ENCODE measurements around the gene SOD1.

The SOD1 gene

GRCh38 chr21:31678478-31678877, 19.0 kb downstream of the SOD1 start:
- in situ Hi-C loops (cut with MboI; ENCODE audit: low sequenced_read_pairs): no loop called here

- in situ Hi-C loops (cut with MboI; ENCODE audit: low sequenced_read_pairs): no loop called here
Observed at GRCh38 chr21:31682620-31683019, 23.1 kb downstream of the SOD1 start.

- in situ Hi-C loops (cut with MboI; ENCODE audit: low sequenced_read_pairs): no loop called here
Observed at GRCh38 chr21:31683029-31683428, 23.5 kb downstream of the SOD1 start.

- in situ Hi-C loops (cut with MboI; ENCODE audit: low sequenced_read_pairs): no loop called here
Observed at GRCh38 chr21:31684918-31685317, 25.4 kb downstream of the SOD1 start.

GRCh38 chr21:31686272-31686915, 26.9 kb downstream of the SOD1 start:
- in situ Hi-C loops (cut with MboI; ENCODE audit: low sequenced_read_pairs): no loop called here

GRCh38 chr21:31687108-31687507, 27.6 kb downstream of the SOD1 start:
- in situ Hi-C loops (cut with MboI; ENCODE audit: low sequenced_read_pairs): no loop called here

- in situ Hi-C loops (cut with MboI; ENCODE audit: low sequenced_read_pairs): no loop called here
Observed at GRCh38 chr21:31688603-31689368, 29.3 kb downstream of the SOD1 start.

GRCh38 chr21:31693222-31693621, 33.7 kb downstream of the SOD1 start:
- in situ Hi-C loops (cut with MboI; ENCODE audit: low sequenced_read_pairs): no loop called here

GRCh38 chr21:31696424-31696823, 36.9 kb downstream of the SOD1 start:
- in situ Hi-C loops (cut with MboI; ENCODE audit: low sequenced_read_pairs): no loop called here

GRCh38 chr21:31698461-31698860, 39.0 kb downstream of the SOD1 start:
- in situ Hi-C loops (cut with MboI; ENCODE audit: low sequenced_read_pairs): no loop called here

- in situ Hi-C loops (cut with MboI; ENCODE audit: low sequenced_read_pairs): no loop called here
Observed at GRCh38 chr21:31700040-31700439, 40.5 kb downstream of the SOD1 start.

- in situ Hi-C loops (cut with MboI; ENCODE audit: low sequenced_read_pairs): no loop called here
Observed at GRCh38 chr21:31706562-31706961, 47.1 kb downstream of the SOD1 start.

- in situ Hi-C loops (cut with MboI; ENCODE audit: low sequenced_read_pairs): no loop called here
Observed at GRCh38 chr21:31707499-31707898, 48.0 kb downstream of the SOD1 start.

GRCh38 chr21:31708541-31708940, 49.0 kb downstream of the SOD1 start:
- in situ Hi-C loops (cut with MboI; ENCODE audit: low sequenced_read_pairs): no loop called here

- in situ Hi-C loops (cut with MboI; ENCODE audit: low sequenced_read_pairs): no loop called here
Observed at GRCh38 chr21:31710586-31710985, 51.1 kb downstream of the SOD1 start.

GRCh38 chr21:31711326-31711725, 51.8 kb downstream of the SOD1 start:
- in situ Hi-C loops (cut with MboI; ENCODE audit: low sequenced_read_pairs): no loop called here

GRCh38 chr21:31711745-31712285, 52.3 kb downstream of the SOD1 start:
- in situ Hi-C loops (cut with MboI; ENCODE audit: low sequenced_read_pairs): no loop called here

- in situ Hi-C loops (cut with MboI; ENCODE audit: low sequenced_read_pairs): no loop called here
Observed at GRCh38 chr21:31713115-31713514, 53.6 kb downstream of the SOD1 start.

- in situ Hi-C loops (cut with MboI; ENCODE audit: low sequenced_read_pairs): no loop called here
Observed at GRCh38 chr21:31713973-31714740, 54.7 kb downstream of the SOD1 start.

GRCh38 chr21:31714741-31715365, 55.4 kb downstream of the SOD1 start:
- in situ Hi-C loops (cut with MboI; ENCODE audit: low sequenced_read_pairs): no loop called here

- in situ Hi-C loops (cut with MboI; ENCODE audit: low sequenced_read_pairs): no loop called here
Observed at GRCh38 chr21:31716106-31716505, 56.6 kb downstream of the SOD1 start.

Data from HL-60/S4 (cell line).